HepG2 (cell line): ENCODE results near the gene RNASE8. TPM values are rescaled to one million over a fixed set of nuclear protein-coding genes. Genes with fewer than 3 reads are reported as not detected.

Source experiments
- ATAD3A ChIP-seq: sonication (generic); formaldehyde crosslinking; IDR thresholded peaks from 2 replicates; pipeline ENCODE4 v1.4.0; 2020; ENCODE audit warnings: missing genetic modification reagents
- ATF1 ChIP-seq: IDR thresholded peaks from 2 replicates; pipeline ENCODE4 v1.6.1; 2016; ENCODE audit warnings: mild to moderate bottlenecking, control low read depth
- BATF2 ChIP-seq: sonication (generic); formaldehyde crosslinking; IDR thresholded peaks from 2 replicates; pipeline ENCODE4 v1.8.0; 2022; ENCODE audit warnings: mild to moderate bottlenecking, missing genetic modification reagents, moderate library complexity
- BRCA1 ChIP-seq: sonication (generic); formaldehyde crosslinking; IDR thresholded peaks from 2 replicates; pipeline ENCODE4 v1.4.0; 2020; ENCODE audit warnings: missing genetic modification reagents
- CCDC6 ChIP-seq: sonication (generic); formaldehyde crosslinking; IDR thresholded peaks from 2 replicates; pipeline ENCODE4 v1.8.1; 2022; ENCODE audit warnings: mild to moderate bottlenecking, missing genetic modification reagents, moderate library complexity
- FUBP1 ChIP-seq: sonication (generic); formaldehyde crosslinking; IDR thresholded peaks from 2 replicates; pipeline ENCODE4 v1.5.1; 2020; ENCODE audit warnings: missing genetic modification reagents, mild to moderate bottlenecking, borderline replicate concordance
- NR2F6 ChIP-seq, 2 experiments: IDR thresholded peaks; 2 replicates each; pipeline ENCODE4 v1.6.1; 2016; ENCODE audit warnings: antibody characterized with exemption in 1 of 2, mild to moderate bottlenecking in 1 of 2
- PCBP1 ChIP-seq: fragments of 200-400 bp; formaldehyde crosslinking; IDR thresholded peaks from 2 replicates; pipeline ENCODE4 v1.6.1; 2017; ENCODE audit warnings: mild to moderate bottlenecking, low read depth, low read length, borderline replicate concordance
- RORA ChIP-seq: sonication (generic); formaldehyde crosslinking; IDR thresholded peaks from 2 replicates; pipeline ENCODE4 v1.5.0; 2020; ENCODE audit warnings: mild to moderate bottlenecking, missing genetic modification reagents, moderate library complexity
- SRSF1 ChIP-seq: fragments of 200-400 bp; formaldehyde crosslinking; optimal IDR thresholded peaks from 2 replicates; pipeline ENCODE3; 2017; ENCODE audit warnings: mild to moderate bottlenecking, low read depth, low read length, moderate library complexity
- TCF7 ChIP-seq: sonication (generic); IDR thresholded peaks from 2 replicates; pipeline ENCODE4 v1.6.1; 2016; ENCODE audit warnings: antibody characterized with exemption, low read depth
- TFE3 ChIP-seq: IDR thresholded peaks from 2 replicates; pipeline ENCODE4 v1.6.1; 2016
- YEATS4 ChIP-seq: sonication (generic); formaldehyde crosslinking; IDR thresholded peaks from 2 replicates; pipeline ENCODE4 v1.4.0; 2020; ENCODE audit warnings: missing genetic modification reagents, borderline replicate concordance
- YY1 ChIP-seq: IDR thresholded peaks from 2 replicates; pipeline ENCODE4 v1.6.1; 2011; ENCODE audit warnings: low read length, low read depth, moderate library complexity, mild to moderate bottlenecking; ENCODE audit not compliant: insufficient read depth, insufficient replicate concordance
- ZBTB3 ChIP-seq: sonication (generic); formaldehyde crosslinking; IDR thresholded peaks from 2 replicates; pipeline ENCODE4 v1.4.0; 2020; ENCODE audit warnings: low read depth, mild to moderate bottlenecking, moderate library complexity, missing genetic modification reagents, borderline replicate concordance
- ZNF142 ChIP-seq: sonication (generic); formaldehyde crosslinking; IDR thresholded peaks from 2 replicates; pipeline ENCODE4 v1.4.0; 2020; ENCODE audit warnings: missing genetic modification reagents
- ZNF263 ChIP-seq: sonication (generic); formaldehyde crosslinking; IDR thresholded peaks from 2 replicates; pipeline ENCODE4 v1.4.0; 2020; ENCODE audit warnings: missing genetic modification reagents
- ZNF598 ChIP-seq: sonication (generic); formaldehyde crosslinking; IDR thresholded peaks from 2 replicates; pipeline ENCODE4 v1.5.1; 2020; ENCODE audit warnings: mild to moderate bottlenecking, missing genetic modification reagents, borderline replicate concordance
- ZNF644 ChIP-seq: IDR thresholded peaks from 2 replicates; pipeline ENCODE4 v1.6.1; 2016; ENCODE audit warnings: low read depth
- ZNF652 ChIP-seq: IDR thresholded peaks from 2 replicates; pipeline ENCODE4 v1.6.1; 2016; ENCODE audit warnings: low read depth, borderline replicate concordance
- polyA plus RNA-seq, 8 experiments: library from polyadenylated mRNA; depleted of rRNA in 3 of 8; stranded (reverse) in 7 of 8; unstranded in 1 of 8; fragments of >200 nt; fragmentation: Illumina TruSeq in 4 of 8; extraction: Trizol in 4 of 8; gene quantifications; 2 replicates each; pipeline versions ENCODE4 v1.2.1 to v1.2.3, GENCODE V29; 2011 to 2016; ENCODE audit warnings: low read depth in 4 of 8, missing spikeins in 1 of 8, mixed read lengths in 1 of 8; ENCODE audit not compliant: insufficient read depth in 1 of 8
- total RNA-seq, 5 experiments: library from RNA; depleted of rRNA; stranded (reverse); fragments of >200 nt; fragmentation: Illumina TruSeq; extraction: Trizol; gene quantifications; 2 replicates each; pipeline ENCODE4 v1.2.3, GENCODE V29; 2016; ENCODE audit warnings: low read depth in 1 of 5

RNASE8 gene
- total and polyA plus RNA-seq, 2 of the 13 experiments (the other 11 are each of a cell fraction or from before 2014, with no cell fraction given): not detected

- TF ChIP-seq BRCA1 (CRISPR knock-in tag) (no peak; the same call in 1 of the 2 replicates), PCBP1 (no peak), RORA (CRISPR knock-in tag) (0 out of 2 replicates have a peak, but pooled peaks have one; percentile 36), ZBTB3 (CRISPR knock-in tag) (peak; percentile 95; the same call in 1 of the 2 replicates), CCDC6 (peak; percentile 73), ZNF652 (CRISPR knock-in tag) (peak; percentile 81; the same call in 1 of the 2 replicates), ZNF142 (peak; percentile 66; the same call in 1 of the 2 replicates), SRSF1 (no peak), ZNF598 (CRISPR knock-in tag) (no peak; the same call in 1 of the 2 replicates), ATAD3A (CRISPR knock-in tag) (no peak), YY1 (peak; percentile 46), NR2F6 (IDR thresholded peaks at IDR 0.05) (peak; percentile 71), NR2F6 (CRISPR knock-in tag; IDR thresholded peaks at IDR 0.05) (peak; percentile 61), TFE3 (peak; percentile 72), BATF2 (CRISPR knock-in tag) (no peak), ATF1 (CRISPR knock-in tag) (peak; percentile 61; the same call in 1 of the 2 replicates), YEATS4 (CRISPR knock-in tag) (peak; percentile 78; the same call in 1 of the 2 replicates), TCF7 (peak; percentile 97), ZNF644 (CRISPR knock-in tag) (peak; percentile 54; the same call in 1 of the 2 replicates), ZNF263 (CRISPR knock-in tag) (peak; percentile 80), FUBP1 (CRISPR knock-in tag) (0 out of 2 replicates have a peak, but pooled peaks have one; percentile 19)
These were observed 3.4 kb upstream of the RNASE8 start (continued) for GRCh38 chr14:21054123-21054767.
